DMS 273 (cell line): ENCODE measurements around the gene RUVBL2.
"Not testable (repeated sequence)": the region's sequence is repeated elsewhere in the genome, so short reads cannot be mapped to it uniquely, and the experiment has no call there.

Experiments
- DNase-seq: peaks from one replicate; lab custom pipeline; 2025; ENCODE audit not compliant: unreplicated experiment; lab: John Stamatoyannopoulos, UW

The RUVBL2 gene

DNA sequence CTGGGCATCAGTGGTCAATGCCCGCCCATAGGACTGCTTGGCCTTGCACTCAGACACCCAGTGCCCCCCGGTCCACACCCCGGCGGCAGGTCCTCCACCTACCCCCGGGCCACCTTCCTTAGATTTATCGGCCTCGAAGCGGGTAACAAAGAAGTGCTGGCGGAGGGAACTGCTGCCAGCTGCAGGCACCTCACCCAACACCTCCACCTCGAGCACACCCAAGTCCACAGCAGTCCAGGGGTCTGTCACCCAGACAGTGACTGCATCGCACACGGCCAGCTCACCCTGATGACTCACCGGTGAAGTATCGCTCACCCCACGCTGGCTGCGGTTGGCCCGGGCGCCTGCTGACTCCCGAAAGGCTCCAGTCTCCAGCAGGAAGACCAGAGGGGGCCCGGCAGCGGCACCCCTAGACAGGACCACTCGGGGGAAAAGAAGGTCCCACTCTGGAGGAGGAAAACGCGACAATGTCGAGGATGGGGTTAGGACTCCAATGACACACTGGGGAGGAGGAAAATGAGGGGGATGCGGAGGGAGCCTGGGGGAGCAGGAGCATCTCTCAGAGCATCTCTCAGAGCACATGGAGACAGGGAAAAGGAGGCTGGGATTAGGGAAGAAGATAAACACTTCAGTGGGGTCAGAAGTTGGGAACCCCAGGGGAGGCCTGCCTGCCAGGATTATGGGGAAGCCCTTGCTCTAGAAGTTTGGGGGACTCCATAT lies 45.0 kb downstream of the RUVBL2 start:
- not testable (repeated sequence) for DNase-seq

DNA sequence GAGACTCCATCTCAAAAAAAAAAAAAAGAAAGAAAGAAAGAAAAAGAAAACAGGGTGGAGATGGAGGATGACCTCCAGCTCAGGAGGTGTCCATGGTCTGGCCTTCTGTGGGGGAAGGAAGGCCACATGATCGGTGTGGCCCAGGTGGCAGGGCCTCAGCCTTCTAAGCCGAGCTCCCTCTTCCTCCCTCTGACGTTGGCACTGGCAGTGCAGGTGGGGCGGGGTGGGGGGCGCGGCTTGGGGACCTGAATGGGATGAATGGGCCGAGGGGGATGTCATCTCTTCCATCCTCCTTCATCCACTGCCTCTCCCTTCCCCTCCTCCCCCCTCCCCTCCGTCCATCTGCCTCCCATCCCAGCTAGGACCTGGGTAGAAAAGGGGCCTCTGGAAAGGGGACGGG lies 46.0 kb downstream of the RUVBL2 start:
- not testable (repeated sequence) for DNase-seq

DNA sequence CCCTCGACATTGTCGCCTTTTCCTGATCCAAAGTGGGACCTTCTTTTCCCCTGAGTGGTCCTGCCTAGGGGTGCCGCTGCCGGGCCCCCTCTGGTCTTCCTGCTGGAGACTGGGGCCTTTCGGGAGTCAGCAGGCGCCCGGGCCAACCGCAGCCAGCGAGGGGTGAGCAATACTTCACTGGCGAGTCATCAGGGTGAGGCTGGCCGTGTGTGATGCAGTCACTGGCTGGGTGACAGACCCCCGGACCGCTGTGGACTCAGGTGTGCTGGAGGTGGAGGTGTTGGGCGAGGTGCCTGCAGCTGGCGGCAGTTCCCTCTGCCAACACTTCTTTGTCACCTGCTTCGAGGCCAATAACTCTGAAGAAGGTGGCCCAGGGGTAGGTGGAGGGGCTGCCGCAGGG lies 48.5 kb downstream of the RUVBL2 start:
- DNase-seq, result no peak

DNA sequence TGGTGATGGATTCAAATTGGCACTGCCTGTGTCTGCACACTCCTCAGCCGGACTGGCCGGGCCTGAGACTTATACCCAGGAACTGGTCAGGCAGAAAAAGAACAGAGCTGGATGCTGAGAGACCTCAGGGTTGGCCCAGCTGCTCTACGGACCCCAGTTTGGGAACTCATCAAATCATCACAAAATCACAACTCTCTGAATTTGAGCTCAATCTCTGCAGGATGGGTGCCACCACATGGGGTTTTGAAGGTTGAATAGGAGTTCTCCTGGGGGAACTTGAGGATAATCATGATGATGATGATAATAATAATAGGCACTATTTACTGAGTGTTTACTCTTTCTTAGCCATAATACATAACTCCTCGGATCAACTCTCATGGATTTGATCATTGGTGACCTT lies 49.0 kb downstream of the RUVBL2 start:
- DNase-seq, result not testable (repeated sequence)

DNA sequence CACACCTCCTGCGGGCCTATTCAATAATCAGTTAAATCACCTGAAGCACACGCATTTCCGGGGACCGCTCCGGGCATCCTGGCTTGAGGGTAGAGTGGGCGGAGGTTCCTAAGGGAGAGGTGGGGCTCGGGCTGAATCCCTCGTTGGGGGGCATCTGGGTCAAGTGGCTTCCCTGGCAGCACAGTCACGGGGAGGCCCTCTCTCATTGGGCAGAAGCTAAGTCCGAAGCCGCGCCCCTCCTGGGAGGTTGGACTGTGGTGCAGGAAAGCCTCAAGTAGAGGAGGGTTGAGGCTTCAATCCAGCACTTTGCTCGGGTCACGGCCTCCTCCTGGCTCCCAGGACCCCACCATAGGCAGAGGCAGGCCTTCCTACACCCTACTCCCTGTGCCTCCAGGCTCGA lies 49.9 kb downstream of the RUVBL2 start, which contains the start of gene CGB5:
Gene CGB5 (plus strand): TSS at position 301 of the 400 bp plus-strand sequence. CDS start 362 bp downstream, outside the sequence.
- DNase-seq, result not testable (repeated sequence)

DNA sequence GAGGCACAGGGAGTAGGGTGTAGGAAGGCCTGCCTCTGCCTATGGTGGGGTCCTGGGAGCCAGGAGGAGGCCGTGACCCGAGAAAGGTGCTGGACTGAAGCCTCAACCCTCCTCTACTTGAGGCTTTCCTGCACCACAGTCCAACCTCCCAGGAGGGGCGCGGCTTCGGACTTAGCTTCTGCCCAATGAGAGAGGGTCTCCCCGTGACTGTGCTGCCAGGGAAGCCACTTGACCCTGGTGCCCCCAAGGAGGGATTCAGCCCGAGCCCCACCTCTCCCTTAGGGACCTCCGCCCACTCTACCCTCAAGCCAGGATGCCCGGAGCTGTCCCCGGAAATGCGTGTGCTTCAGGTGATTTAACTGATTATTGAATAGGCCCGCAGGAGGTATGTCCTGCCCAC lies 55.3 kb downstream of the RUVBL2 start, which contains the start of gene CGB8:
Gene CGB8 (minus strand): TSS at position 101 of the 400 bp plus-strand sequence. CDS start 372 bp downstream, outside the sequence.
- not testable (repeated sequence) for DNase-seq

DNA sequence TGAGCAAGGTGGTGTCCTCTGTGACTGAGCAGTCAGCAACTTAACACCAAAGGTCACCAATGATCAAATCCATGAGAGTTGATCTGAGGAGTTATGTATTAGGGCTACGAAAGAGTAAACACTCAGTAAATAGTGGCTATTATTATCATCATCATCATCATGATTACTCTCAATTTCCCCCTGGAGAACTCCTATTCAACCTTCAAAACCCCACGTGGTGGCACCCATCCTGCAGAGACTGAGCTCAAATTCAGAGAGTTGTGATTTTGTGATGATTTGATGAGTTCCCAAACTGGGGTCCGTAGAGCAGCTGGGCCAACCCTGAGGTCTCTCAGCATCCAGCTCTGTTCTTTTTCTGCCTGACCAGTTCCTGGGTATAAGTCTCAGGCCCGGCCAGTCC lies 56.1 kb downstream of the RUVBL2 start:
- not testable (repeated sequence) for DNase-seq

DNA sequence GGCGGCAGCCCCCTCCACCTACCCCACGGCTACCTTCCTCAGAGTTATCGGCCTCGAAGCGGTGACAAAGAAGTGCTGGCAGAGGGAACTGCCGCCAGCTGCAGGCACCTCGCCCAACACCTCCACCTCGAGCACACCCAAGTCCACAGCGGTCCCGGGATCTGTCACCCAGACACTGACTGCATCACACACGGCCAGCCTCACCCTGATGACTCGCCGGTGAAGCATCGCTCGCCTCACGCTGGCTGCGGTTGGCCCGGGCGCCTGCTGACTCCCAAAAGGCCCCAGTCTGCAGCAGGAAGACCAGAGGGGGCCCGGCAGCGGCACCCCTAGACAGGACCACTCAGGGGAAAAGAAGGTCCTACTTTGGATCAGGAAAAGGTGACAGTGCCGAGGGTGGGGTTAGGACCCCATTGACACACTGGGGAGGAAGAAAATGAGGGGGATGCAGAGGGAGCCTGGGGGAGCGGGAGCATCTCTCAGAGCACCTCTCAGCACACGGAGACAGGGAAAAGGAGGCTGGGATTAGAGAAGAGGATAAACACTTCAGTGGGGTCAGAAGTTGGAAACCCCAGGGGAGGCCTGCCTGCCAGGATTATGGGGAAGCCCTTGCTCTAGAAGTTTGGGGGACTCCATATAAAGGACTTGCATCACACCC lies 56.8 kb downstream of the RUVBL2 start:
- not testable (repeated sequence) for DNase-seq

DNA sequence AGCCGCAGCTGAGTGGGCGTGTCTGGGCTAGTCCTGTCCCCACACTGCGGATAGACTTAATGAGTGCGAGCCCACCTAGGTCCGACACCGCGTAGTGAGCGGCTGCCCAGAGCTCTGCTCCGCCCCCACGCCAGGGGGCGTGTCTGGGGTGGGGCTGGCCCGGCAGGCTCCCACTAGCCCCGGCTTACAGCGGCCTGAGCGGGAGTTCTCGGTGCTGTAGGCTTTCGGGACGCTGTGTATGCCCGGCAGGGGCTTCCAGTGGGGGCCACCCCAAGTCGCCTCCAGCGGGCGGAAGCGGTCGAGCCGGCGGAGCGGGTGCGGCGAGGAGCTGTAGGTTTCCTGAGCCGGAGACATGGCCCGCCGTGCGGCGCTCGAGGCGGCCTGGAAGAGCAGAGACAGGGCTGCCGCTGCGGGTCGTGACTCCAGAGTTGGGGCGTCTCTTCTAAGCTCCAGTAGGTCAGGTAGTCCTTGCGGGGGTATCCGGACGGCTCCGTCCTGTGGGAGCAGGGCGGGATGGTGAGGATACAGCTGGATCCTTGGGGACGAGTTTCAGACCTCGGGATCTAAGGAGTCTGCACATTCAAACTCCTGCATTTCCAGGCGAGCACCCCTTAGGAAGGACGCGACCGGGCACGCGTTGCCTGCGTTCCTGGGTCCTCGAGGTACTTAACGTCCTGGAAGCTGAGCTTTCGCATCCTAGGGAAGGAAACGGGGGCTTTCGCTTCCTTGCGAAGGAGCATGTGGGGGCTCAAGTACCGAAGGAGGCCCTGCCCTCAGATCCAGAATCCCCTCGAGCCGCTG lies 62.6 kb downstream of the RUVBL2 start:
- DNase-seq, result peak; percentile 79

DNA sequence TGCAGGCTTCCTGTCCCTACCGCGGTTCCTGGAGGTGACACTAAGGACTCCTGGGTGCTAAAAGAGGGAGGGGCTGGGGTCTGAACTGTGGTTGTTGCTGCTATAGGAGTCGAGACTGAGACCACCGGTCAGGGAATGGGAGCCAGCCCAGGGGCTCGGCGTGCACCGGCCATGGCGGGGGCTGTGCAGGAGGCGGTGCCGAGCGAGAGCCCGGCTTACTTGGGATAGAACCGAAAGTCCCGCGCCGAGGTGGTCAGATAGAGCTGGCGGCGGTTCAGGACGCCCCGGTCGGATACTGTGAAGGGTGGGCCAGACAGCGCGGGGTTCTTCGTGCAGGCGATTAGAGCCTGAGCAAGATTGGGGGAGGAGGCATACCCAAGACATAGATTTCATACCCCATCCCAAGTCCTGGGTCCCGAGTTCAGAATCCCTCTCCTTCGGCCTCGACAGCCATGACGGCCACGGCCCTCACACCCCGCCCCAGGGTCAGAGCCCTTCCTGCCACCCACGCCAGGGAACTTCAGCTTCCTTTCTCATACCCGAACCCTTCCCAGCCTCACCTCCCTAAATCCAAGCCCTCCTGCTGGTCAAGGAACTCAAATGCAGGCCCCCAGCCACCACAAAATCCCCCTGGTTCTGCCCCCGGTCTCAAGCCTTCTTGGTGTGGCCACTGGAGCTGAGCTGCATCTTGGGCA lies 63.4 kb downstream of the RUVBL2 start:
- not testable (repeated sequence) for DNase-seq

DNA sequence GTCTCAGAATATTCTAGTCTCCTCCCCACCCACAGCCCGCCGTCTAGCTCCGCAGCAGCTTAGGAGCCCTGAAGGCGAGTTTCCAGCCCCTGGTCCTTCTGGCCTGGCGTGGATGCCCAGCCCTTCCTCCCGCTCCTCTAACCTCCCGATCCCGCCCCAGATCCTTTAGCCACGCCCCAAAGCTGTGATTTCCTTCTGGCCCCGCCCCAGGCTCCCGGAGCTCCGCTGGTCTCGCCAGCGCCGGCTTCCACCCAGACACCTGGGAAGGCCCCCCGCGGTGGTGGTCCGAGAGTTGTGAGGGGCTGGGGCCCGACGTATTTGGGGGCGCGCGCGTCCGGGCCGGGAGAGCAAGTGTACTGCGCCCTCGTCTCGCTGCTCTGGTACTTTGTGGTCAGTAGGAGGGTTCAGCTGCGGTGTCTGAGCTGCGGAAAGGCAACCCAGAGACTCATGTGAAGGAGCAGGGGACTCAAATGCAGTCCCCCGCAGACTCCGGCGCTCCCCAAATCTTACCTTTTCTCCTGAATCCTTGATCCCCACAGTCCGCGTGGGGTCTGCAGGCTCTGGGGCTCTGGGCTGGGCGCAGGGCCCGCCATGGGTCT lies 64.0 kb downstream of the RUVBL2 start, which contains the start of gene CGB7:
Gene CGB7 (minus strand): TSS at position 114 of the 599 bp plus-strand sequence. CDS start 2,374 bp downstream, outside the sequence.
- DNase-seq, result peak; percentile 73

DNA sequence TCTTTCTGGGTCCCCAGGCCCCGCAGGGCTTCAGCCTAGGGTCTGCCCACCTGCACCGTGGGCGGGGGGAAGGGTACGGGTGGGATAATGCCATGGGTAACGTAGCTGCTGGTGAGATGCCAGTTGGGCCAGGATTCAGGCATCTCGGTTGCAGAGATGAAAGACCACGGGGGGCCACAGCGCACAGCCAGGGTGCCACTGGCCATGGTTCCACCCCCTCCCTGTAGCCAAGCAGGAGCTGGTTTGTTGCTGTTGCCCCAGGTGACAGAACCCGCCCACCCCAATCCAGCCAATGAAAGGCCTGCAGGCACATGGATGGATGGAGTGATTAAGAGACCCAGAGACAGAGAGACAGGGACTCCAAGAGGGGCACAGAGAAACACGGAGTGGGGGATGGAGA lies 64.9 kb downstream of the RUVBL2 start:
- DNase-seq, result peak; percentile 61

DNA sequence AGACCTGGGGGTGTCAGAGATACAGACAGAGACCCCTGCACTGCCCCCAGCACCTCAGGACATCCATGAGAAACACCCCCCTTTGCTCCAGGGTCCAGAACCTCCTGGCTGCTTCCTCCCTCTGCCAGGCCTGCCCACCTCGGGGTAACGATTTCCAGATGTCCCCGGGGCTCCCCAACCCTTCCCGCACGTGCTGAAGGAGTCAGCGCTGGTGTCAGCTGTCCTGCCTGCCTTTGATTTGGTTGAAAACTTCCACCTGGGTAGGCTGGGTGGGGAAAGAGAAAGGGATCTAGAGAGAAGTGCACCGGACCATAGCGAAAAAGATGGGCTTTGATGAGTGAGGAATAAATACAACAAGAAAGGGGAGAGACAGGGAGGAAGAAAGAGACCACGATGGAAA lies 65.4 kb downstream of the RUVBL2 start:
- DNase-seq, result no peak

DNA sequence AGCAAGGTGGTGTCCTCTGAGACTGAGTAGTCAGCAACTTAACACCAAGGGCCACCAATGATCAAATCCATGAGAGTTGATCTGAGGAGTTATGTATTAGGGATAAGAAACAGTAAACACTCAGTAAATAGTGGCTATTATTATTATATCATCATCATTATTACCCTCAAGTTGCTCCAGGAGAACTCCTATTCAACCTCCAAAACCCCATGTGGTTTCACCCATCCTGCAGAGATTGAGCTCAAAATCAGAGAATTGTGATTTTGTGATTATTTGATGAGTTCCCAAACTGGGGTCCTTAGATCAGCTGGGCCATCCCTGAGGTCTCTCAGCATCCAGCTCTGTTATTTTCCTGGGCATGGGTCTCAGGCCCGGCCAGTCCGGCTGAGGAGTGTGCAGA lies 67.3 kb downstream of the RUVBL2 start:
- DNase-seq, result no peak

DNA sequence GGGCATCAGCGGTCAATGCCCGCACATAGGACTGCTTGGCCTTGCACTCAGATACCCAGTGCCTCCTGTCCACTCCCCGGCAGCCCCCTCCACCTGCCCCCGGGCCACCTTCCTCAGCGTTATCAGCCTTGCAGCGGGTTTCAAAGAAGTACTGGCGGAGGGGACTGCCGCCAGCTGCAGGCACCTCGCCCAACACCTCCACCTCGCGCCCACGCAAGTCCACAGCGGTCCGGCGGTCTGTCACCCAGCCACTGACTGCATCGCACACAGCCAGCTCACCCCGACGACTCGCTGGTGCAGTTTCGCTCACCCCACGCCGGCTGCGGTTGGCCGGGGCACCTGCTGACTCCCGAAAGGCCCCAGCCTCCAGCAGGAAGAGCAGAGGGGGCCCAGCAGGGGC lies 67.8 kb downstream of the RUVBL2 start:
- DNase-seq, result no peak

DNA sequence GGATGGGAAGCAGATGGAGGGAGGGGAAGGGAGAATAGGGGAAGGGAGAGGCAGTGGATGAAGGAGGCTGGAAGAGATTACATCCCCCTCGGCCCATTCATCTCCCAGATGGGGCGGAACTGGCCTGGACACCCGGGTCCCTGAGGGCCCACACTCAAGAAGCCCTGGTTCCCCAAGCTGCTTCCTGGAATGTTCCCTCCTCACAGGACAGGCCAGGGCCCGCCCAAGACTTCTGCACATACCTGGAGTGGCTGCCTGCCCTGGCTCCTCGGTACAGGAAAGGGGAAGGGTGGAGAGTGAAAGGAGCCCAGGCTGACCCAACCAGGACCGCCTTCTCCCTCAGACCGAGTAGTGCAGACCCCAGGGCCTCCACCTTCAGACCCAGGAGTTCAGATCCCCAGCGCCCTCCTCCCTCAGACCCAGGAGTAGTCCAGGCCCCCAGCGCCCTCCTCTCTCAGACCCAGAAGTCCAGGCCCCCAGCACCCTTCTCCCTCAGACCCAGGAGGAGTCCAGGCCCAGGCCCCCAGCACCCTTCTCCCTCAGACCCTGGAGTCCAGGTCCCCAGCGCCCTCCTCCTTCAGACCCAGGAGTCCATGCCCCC lies 70.4 kb downstream of the RUVBL2 start:
- no peak for DNase-seq

DNA sequence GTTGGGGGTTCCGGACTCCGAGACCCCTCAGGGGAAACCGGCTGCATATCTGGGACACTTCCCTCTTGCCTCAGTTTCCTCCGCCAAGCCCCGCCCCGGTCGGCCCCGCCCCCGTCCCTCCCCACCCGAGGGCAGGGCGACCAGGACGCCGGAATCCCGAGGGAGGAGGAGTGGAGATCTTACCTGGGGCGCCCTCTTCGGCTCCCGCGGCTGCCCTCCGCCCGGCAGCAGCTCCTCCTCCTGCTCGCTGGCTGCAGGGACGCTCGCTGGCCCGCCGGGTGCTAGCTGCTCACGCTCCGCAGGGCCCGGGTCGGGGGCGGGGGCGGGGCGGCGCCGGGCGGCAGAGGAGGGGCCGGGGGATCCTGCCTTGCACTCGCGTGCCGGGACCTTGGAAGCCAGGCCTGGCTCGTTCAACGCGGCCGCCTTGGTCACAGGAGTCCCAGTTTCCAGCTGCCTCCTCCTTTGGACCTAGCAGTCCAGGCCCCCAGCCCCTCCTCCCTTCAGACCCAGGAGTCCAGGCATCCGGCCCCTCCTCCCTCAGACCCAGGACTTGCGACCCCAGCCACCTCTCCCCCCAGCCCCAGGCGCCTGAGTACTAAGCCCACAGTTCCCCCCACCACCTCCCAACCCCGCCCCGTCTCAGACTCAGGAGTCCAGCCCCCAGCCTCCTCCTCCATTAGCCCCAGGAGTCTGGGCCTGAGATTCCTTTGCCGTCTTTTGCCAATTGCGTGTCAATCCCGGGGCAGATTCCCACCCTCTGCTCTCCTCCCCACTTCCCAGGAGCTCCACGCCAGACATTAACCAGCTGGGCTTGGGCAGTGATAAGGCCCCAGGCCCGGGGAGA lies 71.3 kb downstream of the RUVBL2 start, which contains the start of gene NTF4:
Gene NTF4 (minus strand): TSS at position 51 of the 844 bp plus-strand sequence. CDS start 2,821 bp downstream, outside the sequence.
- peak; percentile 49 for DNase-seq
